GM18868 (cell line): ENCODE measurements around the gene ATP13A4.

ENCODE experiments used
- ATAC-seq: cut with Tn5 transposase; IDR thresholded peaks from one replicate; pipeline ENCODE4 v1.9.1; 2021; ENCODE audit warnings: mild to moderate bottlenecking, moderate library complexity; ENCODE audit not compliant: unreplicated experiment

Gene ATP13A4

GRCh38 chr3:193498215-193498614, 56.5 kb downstream of the ATP13A4 start:
- ATAC-seq = no peak

GRCh38 chr3:193496658-193497057, 58.0 kb downstream of the ATP13A4 start:
- ATAC-seq = no peak

GRCh38 chr3:193491026-193491425, 63.7 kb downstream of the ATP13A4 start:
- ATAC-seq = no peak

- ATAC-seq = no peak
Measured at GRCh38 chr3:193490580-193490979, 64.1 kb downstream of the ATP13A4 start.

- no peak for ATAC-seq
Measured at GRCh38 chr3:193489949-193490348, 64.7 kb downstream of the ATP13A4 start.

- no peak for ATAC-seq
Measured at GRCh38 chr3:193488741-193489140, 66.0 kb downstream of the ATP13A4 start.

GRCh38 chr3:193483988-193484539, 70.6 kb downstream of the ATP13A4 start:
- ATAC-seq = no peak

GRCh38 chr3:193481436-193481835, 73.3 kb downstream of the ATP13A4 start:
- ATAC-seq = no peak

GRCh38 chr3:193474446-193474845, 80.2 kb downstream of the ATP13A4 start:
- ATAC-seq = no peak

- no peak for ATAC-seq
Measured at GRCh38 chr3:193470710-193471109, 84.0 kb downstream of the ATP13A4 start.

GRCh38 chr3:193465992-193466608, 88.6 kb downstream of the ATP13A4 start:
- ATAC-seq = no peak

GRCh38 chr3:193464889-193465288, 89.8 kb downstream of the ATP13A4 start:
- ATAC-seq = no peak

GRCh38 chr3:193457526-193457925, 97.2 kb downstream of the ATP13A4 start:
- ATAC-seq = no peak

GRCh38 chr3:193452338-193452737, 102.4 kb downstream of the ATP13A4 start:
- ATAC-seq = no peak

GRCh38 chr3:193451902-193452301, 102.8 kb downstream of the ATP13A4 start:
- no peak for ATAC-seq

- ATAC-seq = no peak
Measured at GRCh38 chr3:193446965-193447602, 107.6 kb downstream of the ATP13A4 start.

GRCh38 chr3:193439423-193439822, 115.3 kb downstream of the ATP13A4 start:
- ATAC-seq = no peak

- ATAC-seq = no peak
Measured at GRCh38 chr3:193418576-193419373, 135.9 kb downstream of the ATP13A4 start.

- no peak for ATAC-seq
Measured at GRCh38 chr3:193416629-193417028, 138.1 kb downstream of the ATP13A4 start.

GRCh38 chr3:193407688-193408087, 147.0 kb downstream of the ATP13A4 start:
- ATAC-seq = no peak

GRCh38 chr3:193407112-193407511, 147.6 kb downstream of the ATP13A4 start:
- ATAC-seq = no peak

GRCh38 chr3:193403307-193403706, 151.4 kb downstream of the ATP13A4 start:
- no peak for ATAC-seq
